Heart left ventricle (tissue), 16 donors: ENCODE measurements around the gene HNRNPK. TPM values are rescaled to one million over a fixed set of nuclear protein-coding genes. Genes with fewer than 3 reads are reported as not detected.

Experiments used
- ATAC-seq, 4 donors: fragments of 200-7000 bp; cut with Tn5 transposase; one replicate each; pipeline ENCODE4 v1.9.1; 2020 to 2022; ENCODE audit warnings: moderate library complexity in 4 of 4, mild to moderate bottlenecking in 3 of 4, moderate number of reproducible peaks in 1 of 4
- DNase-seq, 5 donors: peaks; one replicate each; pipeline ENCODE4 v3.0.0-alpha.2; 2020
- H3K27ac ChIP-seq, 12 donors: fragments of 200-600 bp; sonication (generic) in 4 of 12; one replicate each; pipeline versions ENCODE4 v1.5.0 to v1.8.0; 2016 to 2022; ENCODE audit warnings: mild to moderate bottlenecking in 2 of 12
- H3K27me3 ChIP-seq, 9 donors: fragments of 200-600 bp; sonication (generic) in 2 of 9; one replicate each; pipeline versions ENCODE4 v1.5.1 to v1.8.0; 2016 to 2022; ENCODE audit warnings: mild to moderate bottlenecking in 3 of 9
- H3K36me3 ChIP-seq, 9 donors: fragments of 200-600 bp; sonication (generic) in 2 of 9; one replicate each; pipeline versions ENCODE4 v1.5.0 to v1.8.0; 2018 to 2022; ENCODE audit warnings: mild to moderate bottlenecking in 2 of 9
- H3K4me1 ChIP-seq, 12 donors: fragments of 200-600 bp; sonication (generic) in 4 of 12; one replicate each; pipeline versions ENCODE4 v1.5.0 to v1.8.0; 2016 to 2022; ENCODE audit warnings: mild to moderate bottlenecking in 3 of 12
- H3K4me3 ChIP-seq, 12 donors: fragments of 200-600 bp; sonication (generic) in 4 of 12; one replicate each; pipeline versions ENCODE4 v1.5.0 to v1.8.0; 2017 to 2022; ENCODE audit warnings: mild to moderate bottlenecking in 9 of 12, moderate library complexity in 4 of 12
- H3K9me3 ChIP-seq, 12 donors: fragments of 200-600 bp; sonication (generic) in 4 of 12; one replicate each; pipeline versions ENCODE4 v1.5.0 to v1.8.0; 2016 to 2022; ENCODE audit warnings: mild to moderate bottlenecking in 1 of 12
- CTCF ChIP-seq, 12 donors: fragments of 200-600 bp; sonication (generic) in 4 of 12; IDR thresholded peaks; one replicate each; pipeline versions ENCODE4 v1.5.0 to v1.8.0; 2018 to 2022; ENCODE audit warnings: antibody characterized with exemption in 12 of 12, mild to moderate bottlenecking in 5 of 12
- POLR2A ChIP-seq, 2 donors: fragments of 450-650 bp; IDR thresholded peaks; one replicate each; pipeline ENCODE4 v1.6.1; 2017; ENCODE audit warnings: antibody characterized with exemption in 2 of 2, mild to moderate bottlenecking in 2 of 2, moderate library complexity in 2 of 2
- WGBS, 4 donors: extraction: QIAGEN DNeasy Blood & Tissue Kit in 2 of 4; methylation state at CpG; one replicate each; pipeline versions ENCODE4 v1.1.5 to v1.1.7; 2013 to 2018; 5-methylcytosine and 5-hydroxymethylcytosine counted together
- intact Hi-C, 10 donors: fragments of 100-400 bp; cut with DNase I; formaldehyde crosslinking; loops; one replicate each; pipeline versions ENCODE4 v1.11.1 to v1.14.2; 2022
- long read RNA-seq, 3 donors: library from polyadenylated mRNA; unstranded; transcript quantifications; one replicate each; pipeline ENCODE4 v2.0.0, GENCODE V29; 2020 to 2021
- polyA plus RNA-seq, 2 donors: library from polyadenylated mRNA; stranded (reverse); fragments of 200-250 nt; gene quantifications; one replicate each; pipeline ENCODE4 v1.2.3, GENCODE V29; 2013
- total RNA-seq, 9 donors: library from RNA; depleted of rRNA in 2 of 9; stranded (reverse); fragments of >200 nt in 2 of 9; fragmentation: NEBNext Ultra II Directional in 3 of 9; extraction: Animal tissue kit (Norgen Biotek cat#: 25700) in 3 of 9; gene quantifications; one replicate each; pipeline versions ENCODE4 v1.1.0 to v1.2.4, GENCODE V29; 2016 to 2023
- donor health status: ischemic (EF 13 %, LVEDD 7.1; RV severe dilation, severe dysfunction).
- donor health status: healthy with polysubstance abuse.
- donor health status: DM: no; HTN: yes; CAD: no.
- donor health status: DM: no; HTN: no; CAD: no.
- donor health status: ischemic (EF 25% LVEDD 6.9; RV normal size, moderate dysfunction).
- donor health status: ischemic (EF 25% LVEDD 5.7; RV mildly dilated, moderate dysfunction).
- donor health status: healthy.
- donor health status: DM: yes; HTN: yes; CAD: no.
- donor health status: ischemic (EF 35%, LVEDD 5.7; RV mildly dilated, moderate dysfunction).
- donor health status: nonischemic (EF 11% LVEDD 7.7; RV severe dilation, severe dysfunction).
- donor health status: DM: yes; HTN: yes; CAD: no.
- donor health status: PGD.
- donor health status: ischemic (EF 29% LVEDD 5.4; RV normal size, mild dysfunction).
- donor health status: nonischemic (EF 23%, LVEDD 6.1; RV moderate dilation, normal function).

HNRNPK gene
- total RNA-seq (100 to 1,000 TPM; 278 to 388 (median 322) TPM), polyA plus RNA-seq (100 to 1,000 TPM; 127 to 294 TPM)
- long read RNA-seq, donor 1, partial matches to known transcripts = 25 of 178 reads
- long read RNA-seq, donor 1, other reads (novel, unspliced or antisense) = 153 of 178 reads
- long read RNA-seq, donor 2, partial matches to known transcripts = 133 of 708 reads
- long read RNA-seq, donor 2, other reads (novel, unspliced or antisense) = 575 of 708 reads
- long read RNA-seq, donor 3, partial matches to known transcripts = 13 of 182 reads
- long read RNA-seq, donor 3, other reads (novel, unspliced or antisense) = 166 of 182 reads

DNA sequence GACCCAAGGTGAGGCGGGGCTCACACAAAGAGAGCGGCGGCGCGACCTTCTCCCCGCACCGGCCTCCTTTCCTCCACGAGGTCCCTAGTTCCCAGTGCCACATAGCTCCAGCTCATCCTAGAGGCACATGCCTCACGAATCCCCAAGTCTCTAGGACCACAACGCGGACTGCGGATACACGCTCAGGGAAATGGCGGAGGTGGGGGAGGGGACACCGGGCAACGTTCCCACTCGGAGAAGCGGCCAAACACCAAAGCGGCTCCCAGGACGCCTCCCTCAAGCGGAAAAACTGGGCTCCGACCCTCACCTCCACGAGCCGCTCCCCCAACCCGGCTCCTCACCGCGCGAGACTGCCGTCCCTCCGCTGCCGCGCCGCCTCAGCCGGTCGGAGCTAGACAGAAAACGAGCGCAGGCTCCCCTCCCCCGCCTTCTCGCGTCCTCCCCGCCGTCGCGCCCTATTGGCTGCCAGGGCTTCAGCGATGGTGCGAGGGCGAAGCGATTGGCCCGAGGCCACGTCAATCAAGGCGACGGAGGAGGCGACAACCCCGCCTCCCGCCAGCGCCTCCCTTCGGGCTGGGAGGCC, at the start of gene HNRNPK:
Gene HNRNPK (minus strand): TSS at position 404 of the 583 bp plus-strand sequence. CDS start 1,963 bp downstream, outside the sequence.
- WGBS, 4 donors = 0 to 1% (median 0%) methylated on average over 18 to 57 of the region's 57 CpGs
- Histone ChIP-seq H3K36me3 (peaks cover 3 to 35% (median 30%) of the 10 kb centered on the region in 9 donors), H3K4me1 (peaks cover 0 to 56% (median 38%) of the 10 kb centered on the region in 12 donors), H3K27ac (peak within 1 kb of the TSS; percentile 94 to 100 (median 99)), H3K4me3 (peak within 1 kb of the TSS; percentile 67 to 98 (median 83)), H3K27me3 (no peaks in the 10 kb centered on the region), H3K9me3 (no peaks in the 10 kb centered on the region)
- DNase-seq (peak; percentile 99 to 100 (median 100)), ATAC-seq (peak; percentile 92 to 95 (median 95))
- TF ChIP-seq CTCF (IDR thresholded peaks at IDR 0.05) (peak in 1 of 12 donors; percentile 40), POLR2A (IDR thresholded peaks at IDR 0.05) (no peak)
- intact Hi-C loops = loop anchor here in 9 of 10 donors (1.0 to 10.0 kb wide), 9 partner anchors 24 to 1962 kb away; partner anchors contain the start of genes KIF27 (in 3 of the 9) and NAA35 (in 1 of the 9)

DNA sequence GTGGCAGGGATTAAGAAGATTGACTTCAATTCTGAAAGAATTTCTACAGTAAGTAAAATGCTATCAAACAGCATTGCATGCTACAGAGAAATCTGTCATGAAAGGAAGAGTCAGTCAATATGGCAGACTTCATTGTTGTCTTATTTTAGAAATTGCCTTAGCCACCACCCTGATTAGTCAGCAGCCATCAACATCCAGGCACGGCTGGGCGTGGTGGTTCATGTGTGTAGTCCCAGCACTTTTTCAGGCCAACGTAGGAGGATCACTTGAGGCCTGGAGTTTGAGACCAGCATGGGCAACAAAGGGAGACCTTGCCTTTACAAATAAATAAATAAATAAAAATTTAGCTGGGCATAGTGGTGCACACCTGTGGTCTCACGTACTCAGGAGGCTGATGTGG, 47.2 kb upstream of the HNRNPK start:
- Histone ChIP-seq H3K4me1 (no peaks in the 10 kb centered on the region), H3K27me3 (no peaks in the 10 kb centered on the region), H3K4me3 (no peak overlapping the region), H3K27ac (no peak overlapping the region), H3K36me3 (no peaks in the 10 kb centered on the region), H3K9me3 (no peaks in the 10 kb centered on the region)
- DNase-seq (no peak), ATAC-seq (no peak)
- TF ChIP-seq CTCF (IDR thresholded peaks at IDR 0.05) = no peak
- TF ChIP-seq POLR2A (IDR thresholded peaks at IDR 0.05) = no peak
- intact Hi-C loops = loop anchor here in 1 of 10 donors (10.0 kb wide), 1 partner anchor 58 kb away; no protein-coding TSS in a partner anchor
- WGBS, 4 donors = 83 to 88% (median 86%) methylated on average over 4 of the region's 4 CpGs

DNA sequence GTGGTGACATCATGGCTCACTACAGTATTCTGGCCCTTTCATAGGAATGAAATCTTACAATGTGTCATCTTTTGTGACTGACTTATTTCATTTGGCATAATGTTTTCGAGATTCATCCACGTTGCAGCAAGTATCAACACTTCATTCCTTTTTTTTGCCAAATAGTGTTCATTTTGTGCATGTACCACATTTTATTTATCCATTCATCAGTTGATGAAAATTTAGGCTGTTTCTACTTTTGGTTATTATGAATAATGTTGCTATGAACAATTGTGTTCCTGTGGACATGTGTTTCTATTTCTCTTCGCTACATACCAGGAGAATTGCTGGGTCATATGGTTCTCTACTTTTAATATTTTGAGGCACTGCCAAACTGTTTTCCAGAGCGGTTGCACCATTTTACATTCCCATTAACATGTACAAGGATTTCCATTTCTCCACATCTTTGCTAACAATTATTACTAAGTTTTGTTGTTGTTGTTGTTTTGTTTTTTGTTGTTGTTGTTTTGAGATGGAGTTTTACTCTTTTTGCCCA, 44.1 kb upstream of the HNRNPK start:
- ATAC-seq (no peak), DNase-seq (no peak)
- Histone ChIP-seq H3K36me3 (no peaks in the 10 kb centered on the region), H3K4me1 (no peaks in the 10 kb centered on the region), H3K27ac (no peak overlapping the region), H3K9me3 (no peaks in the 10 kb centered on the region), H3K4me3 (no peak overlapping the region), H3K27me3 (no peaks in the 10 kb centered on the region)
- TF ChIP-seq POLR2A (IDR thresholded peaks at IDR 0.05) = no peak
- no peak for TF ChIP-seq CTCF (IDR thresholded peaks at IDR 0.05)
- WGBS, 4 donors = 70 to 94% (median 93%) methylated on average over 4 of the region's 4 CpGs
- intact Hi-C loops = loop anchor here in 1 of 10 donors (10.0 kb wide), 1 partner anchor 61 kb away; no protein-coding TSS in a partner anchor

DNA sequence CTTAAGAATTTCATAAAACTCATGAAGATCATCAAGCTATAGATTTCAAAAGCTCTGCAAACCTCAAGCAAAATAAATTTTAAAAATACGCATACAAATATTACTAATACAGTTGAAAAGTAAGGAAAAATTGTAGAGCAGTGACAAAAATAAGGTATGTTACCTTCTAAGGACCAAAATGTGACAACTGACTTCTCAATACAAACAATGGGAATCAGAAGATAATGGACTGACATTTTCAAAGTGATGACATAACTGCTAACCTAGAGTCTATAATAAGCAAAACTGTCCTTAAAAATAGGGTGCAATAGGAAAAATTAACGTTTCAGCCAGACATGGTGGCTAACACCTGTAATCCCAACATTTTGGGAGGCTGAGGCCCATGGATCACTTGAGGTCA, 27.6 kb upstream of the HNRNPK start:
- intact Hi-C loops = no loop called here
- WGBS, 4 donors = 95 to 99% (median 96%) methylated on average over 2 of the region's 2 CpGs
- H3K4me3 ChIP-seq = no peak overlapping the region
- H3K4me1 ChIP-seq = peaks cover 0 to 5% (median 0%) of the 10 kb centered on the region in 12 donors
- H3K27me3 ChIP-seq = no peaks in the 10 kb centered on the region
- ATAC-seq = no peak
- no peak for DNase-seq
- peaks cover 0 to 5% (median 0%) of the 10 kb centered on the region in 9 donors for H3K36me3 ChIP-seq
- TF ChIP-seq CTCF (IDR thresholded peaks at IDR 0.05) = no peak
- no peak for TF ChIP-seq POLR2A (IDR thresholded peaks at IDR 0.05)
- no peak overlapping the region for H3K27ac ChIP-seq
- H3K9me3 ChIP-seq = no peaks in the 10 kb centered on the region
